Stimulated activated CD4-positive, alpha-beta T cell treated with anti-CD3 and anti-CD28 coated beads, Interleukin-1b, Interleukin-23, amount 100 ng/mL, for 1 hour (primary cell): Measurements from ENCODE around the gene AGTPBP1.
"Not testable (repeated sequence)": the region's sequence is repeated elsewhere in the genome, so short reads cannot be mapped to it uniquely, and the experiment has no call there.

Experiments
- DNase-seq, 2 donors: peaks; one replicate each; pipeline ENCODE4 v3.0.0-alpha.2; 2020; ENCODE audit warnings: low read depth in 2 of 2

Gene AGTPBP1

GRCh38 chr9:85617141-85617670 is 124.5 kb downstream of the AGTPBP1 start:
- DNase-seq = no peak

- DNase-seq = no peak
These were observed 126.0 kb downstream of the AGTPBP1 start for GRCh38 chr9:85615792-85616191.

GRCh38 chr9:85610074-85610860 is 131.5 kb downstream of the AGTPBP1 start:
- DNase-seq = no peak

- DNase-seq = no peak
These were observed 135.8 kb downstream of the AGTPBP1 start for GRCh38 chr9:85605905-85606304.

GRCh38 chr9:85603936-85604335 is 137.8 kb downstream of the AGTPBP1 start:
- DNase-seq = no peak

- no peak for DNase-seq
These were observed 139.0 kb downstream of the AGTPBP1 start for GRCh38 chr9:85602742-85603141.

GRCh38 chr9:85600675-85601263 is 141.0 kb downstream of the AGTPBP1 start:
- no peak for DNase-seq

- DNase-seq = no peak
These were observed 142.1 kb downstream of the AGTPBP1 start for GRCh38 chr9:85599540-85600105.

GRCh38 chr9:85594316-85594715 is 147.4 kb downstream of the AGTPBP1 start:
- no peak for DNase-seq

GRCh38 chr9:85586684-85587083 is 155.1 kb downstream of the AGTPBP1 start:
- DNase-seq = no peak

GRCh38 chr9:85577353-85577952 is 164.3 kb downstream of the AGTPBP1 start:
- DNase-seq = no peak

- no peak for DNase-seq
These were observed 165.9 kb downstream of the AGTPBP1 start for GRCh38 chr9:85575868-85576267.

GRCh38 chr9:85573546-85573945 is 168.2 kb downstream of the AGTPBP1 start:
- not testable (repeated sequence) for DNase-seq

GRCh38 chr9:85572917-85573316 is 168.8 kb downstream of the AGTPBP1 start:
- DNase-seq = not testable (repeated sequence)

- no peak for DNase-seq
These were observed 171.8 kb downstream of the AGTPBP1 start for GRCh38 chr9:85569988-85570387.

GRCh38 chr9:85559526-85559925 is 182.2 kb downstream of the AGTPBP1 start:
- no peak for DNase-seq

GRCh38 chr9:85554349-85554748 is 187.4 kb downstream of the AGTPBP1 start:
- no peak for DNase-seq

- DNase-seq = no peak
These were observed 188.3 kb downstream of the AGTPBP1 start for GRCh38 chr9:85553475-85553874.

- no peak for DNase-seq
These were observed 194.2 kb downstream of the AGTPBP1 start for GRCh38 chr9:85547599-85547998.

GRCh38 chr9:85543196-85543595 is 198.6 kb downstream of the AGTPBP1 start:
- DNase-seq = no peak

GRCh38 chr9:85541876-85542275 is 199.9 kb downstream of the AGTPBP1 start:
- no peak for DNase-seq

GRCh38 chr9:85536514-85536913 is 205.2 kb downstream of the AGTPBP1 start:
- no peak for DNase-seq
